Sigmoid colon (tissue), 7 donors: ENCODE results near the gene LMO1. TPM values are rescaled to one million over a fixed set of nuclear protein-coding genes. Genes with fewer than 3 reads are reported as not detected.
A peak's percentile ranks its signal among the peaks of the same experiment; 100 is the strongest.

Source experiments
- DNase-seq: peaks from one replicate; pipeline ENCODE4 v3.0.0-alpha.2; 2019
- H3K27ac ChIP-seq, 4 donors: fragments of 200-600 bp; sonication (generic); one replicate each; pipeline ENCODE4 v1.5.1; 2016 to 2019; ENCODE audit warnings: mild to moderate bottlenecking in 1 of 4
- H3K27me3 ChIP-seq, 3 donors: fragments of 200-600 bp; sonication (generic); one replicate each; pipeline ENCODE4 v1.5.1; 2019; ENCODE audit warnings: mild to moderate bottlenecking in 1 of 3
- H3K36me3 ChIP-seq, 4 donors: fragments of 200-600 bp; sonication (generic); one replicate each; pipeline ENCODE4 v1.5.1; 2016 to 2019
- H3K4me1 ChIP-seq, 4 donors: fragments of 200-600 bp; sonication (generic); one replicate each; pipeline ENCODE4 v1.5.1; 2017 to 2019
- H3K4me3 ChIP-seq, 4 donors: fragments of 200-600 bp; sonication (generic); one replicate each; pipeline ENCODE4 v1.5.1; 2017 to 2019; ENCODE audit warnings: mild to moderate bottlenecking in 2 of 4, moderate library complexity in 1 of 4
- H3K9me3 ChIP-seq, 4 donors: fragments of 200-600 bp in 3 of 4; sonication (generic) in 3 of 4; one replicate each; pipeline versions ENCODE4 v1.5.1 to v1.6.1; 2013 to 2019
- EP300 ChIP-seq, 4 donors: sonication (generic); formaldehyde crosslinking; IDR thresholded peaks; one replicate each; pipeline ENCODE4 v1.6.1; 2017; ENCODE audit warnings: antibody characterized with exemption in 4 of 4
- POLR2A ChIP-seq, 2 donors: fragments of 450-650 bp; IDR thresholded peaks; one replicate each; pipeline ENCODE4 v1.6.1; 2016; ENCODE audit warnings: antibody characterized with exemption in 2 of 2, mild to moderate bottlenecking in 2 of 2, moderate library complexity in 2 of 2
- POLR2AphosphoS5 ChIP-seq, 4 donors: sonication (generic); formaldehyde crosslinking; IDR thresholded peaks; one replicate each; pipeline ENCODE4 v1.6.1; 2017; ENCODE audit warnings: antibody characterized with exemption in 4 of 4
- WGBS, 2 donors: extraction: QIAGEN DNeasy Blood & Tissue Kit; methylation state at CpG; one replicate each; pipeline ENCODE4 v1.1.7; 2013; 5-methylcytosine and 5-hydroxymethylcytosine counted together
- intact Hi-C: fragments of 100-400 bp; cut with DNase I; formaldehyde crosslinking; loops from one replicate; pipeline ENCODE4 v1.15.1; 2023
- polyA plus RNA-seq, 3 donors: library from polyadenylated mRNA; stranded (reverse); fragments of 200-250 nt; gene quantifications; one replicate each; pipeline ENCODE4 v1.2.3, GENCODE V29; 2013
- total RNA-seq, 4 donors: library from RNA; depleted of rRNA; stranded (reverse); fragments of >200 nt; gene quantifications; one replicate each; pipeline ENCODE4 v1.1.0, GENCODE V29; 2016
- TF ChIP-seq, protein P1 (sequence below), 4 experiments: fragments of 450-650 bp in 3 of 4; fragments of 200-600 bp in 1 of 4; IDR thresholded peaks; one replicate each; pipeline ENCODE4 v1.5.1; 2016 to 2019; ENCODE audit warnings: antibody characterized with exemption in 4 of 4, mild to moderate bottlenecking in 3 of 4, moderate library complexity in 2 of 4
- donor health status: healthy with polysubstance abuse.
- donor health status: Bipolar disorder and iron deficiency.
- donor health status: healthy.

LMO1 gene
- total and polyA plus RNA-seq, 7 donors, result 0.04 to 1.8 (median 0.66) TPM; not detected in 4

GRCh38 chr11:8227156-8228152, 36.2 kb downstream of the LMO1 start:
- H3K36me3 ChIP-seq, result no peaks in the 10 kb centered on the region
- TF ChIP-seq POLR2A (IDR thresholded peaks at IDR 0.05) (no peak), EP300 (IDR thresholded peaks at IDR 0.05) (no peak), POLR2AphosphoS5 (IDR thresholded peaks at IDR 0.05) (no peak)
- TF ChIP-seq, protein P1, sequence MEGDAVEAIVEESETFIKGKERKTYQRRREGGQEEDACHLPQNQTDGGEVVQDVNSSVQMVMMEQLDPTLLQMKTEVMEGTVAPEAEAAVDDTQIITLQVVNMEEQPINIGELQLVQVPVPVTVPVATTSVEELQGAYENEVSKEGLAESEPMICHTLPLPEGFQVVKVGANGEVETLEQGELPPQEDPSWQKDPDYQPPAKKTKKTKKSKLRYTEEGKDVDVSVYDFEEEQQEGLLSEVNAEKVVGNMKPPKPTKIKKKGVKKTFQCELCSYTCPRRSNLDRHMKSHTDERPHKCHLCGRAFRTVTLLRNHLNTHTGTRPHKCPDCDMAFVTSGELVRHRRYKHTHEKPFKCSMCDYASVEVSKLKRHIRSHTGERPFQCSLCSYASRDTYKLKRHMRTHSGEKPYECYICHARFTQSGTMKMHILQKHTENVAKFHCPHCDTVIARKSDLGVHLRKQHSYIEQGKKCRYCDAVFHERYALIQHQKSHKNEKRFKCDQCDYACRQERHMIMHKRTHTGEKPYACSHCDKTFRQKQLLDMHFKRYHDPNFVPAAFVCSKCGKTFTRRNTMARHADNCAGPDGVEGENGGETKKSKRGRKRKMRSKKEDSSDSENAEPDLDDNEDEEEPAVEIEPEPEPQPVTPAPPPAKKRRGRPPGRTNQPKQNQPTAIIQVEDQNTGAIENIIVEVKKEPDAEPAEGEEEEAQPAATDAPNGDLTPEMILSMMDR (IDR thresholded peaks at IDR 0.05), result no peak
- no peaks in the 10 kb centered on the region for H3K9me3 ChIP-seq
- intact Hi-C loops, result no loop called here
- H3K4me3 ChIP-seq, result no peak overlapping the region
- peaks cover 0 to 13% (median 3%) of the 10 kb centered on the region in 4 donors for H3K4me1 ChIP-seq
- no peak for DNase-seq
- peaks cover 0 to 5% (median 0%) of the 10 kb centered on the region in 3 donors for H3K27me3 ChIP-seq
- 73 to 88% methylated on average over 4 of the region's 4 CpGs for WGBS, 2 donors
- no peak overlapping the region for H3K27ac ChIP-seq

DNA sequence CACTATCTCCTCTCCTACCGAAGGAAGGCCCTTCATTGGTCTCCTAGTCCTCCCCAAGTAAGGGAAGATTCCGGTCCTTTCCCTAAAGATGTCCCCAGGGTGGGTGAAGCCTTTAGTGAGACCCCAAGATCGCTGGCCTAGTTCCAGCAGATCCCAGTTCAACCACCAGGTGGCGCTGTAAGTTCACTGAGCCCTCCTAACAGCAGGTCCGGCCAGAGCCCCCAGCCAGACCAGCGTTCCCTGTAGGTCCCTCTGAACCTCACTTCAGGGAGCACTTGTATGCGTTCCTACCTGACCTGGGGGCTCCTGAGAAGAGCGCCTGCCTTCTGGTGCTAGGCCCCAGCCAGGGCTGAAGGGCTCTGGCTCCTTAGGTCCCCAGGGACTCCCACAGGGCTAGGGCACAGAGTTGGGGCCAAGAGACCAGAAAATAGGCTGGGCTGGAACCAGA, 38.1 kb downstream of the LMO1 start:
- Histone ChIP-seq H3K4me1 (peaks cover 0 to 13% (median 3%) of the 10 kb centered on the region in 4 donors), H3K4me3 (no peak overlapping the region), H3K9me3 (no peaks in the 10 kb centered on the region), H3K27me3 (no peaks in the 10 kb centered on the region), H3K36me3 (no peaks in the 10 kb centered on the region), H3K27ac (no peak overlapping the region)
- 13% methylated on average over 8 of the region's 8 CpGs for WGBS, 2 donors
- DNase-seq, result peak; percentile 83
- TF ChIP-seq, protein P1 (IDR thresholded peaks at IDR 0.05), result peak; percentile 78 to 96 (median 90)
- TF ChIP-seq POLR2AphosphoS5 (IDR thresholded peaks at IDR 0.05), result peak in 2 of 4 donors; percentile 63 to 66
- TF ChIP-seq POLR2A (IDR thresholded peaks at IDR 0.05), result no peak
- TF ChIP-seq EP300 (IDR thresholded peaks at IDR 0.05), result no peak
- intact Hi-C loops, result loop anchor here (1.0 kb wide), 2 partner anchors 38 to 341 kb away; partner anchors contain the start of gene LMO1

- WGBS, 2 donors, result 58 to 92% methylated on average over 2 of the region's 2 CpGs
- Histone ChIP-seq H3K9me3 (no peaks in the 10 kb centered on the region), H3K36me3 (no peaks in the 10 kb centered on the region), H3K4me3 (no peak overlapping the region), H3K27me3 (no peaks in the 10 kb centered on the region), H3K27ac (no peak overlapping the region), H3K4me1 (peaks cover 0 to 11% (median 3%) of the 10 kb centered on the region in 4 donors)
- intact Hi-C loops, result loop anchor here (1.0 kb wide), 2 partner anchors 39 to 342 kb away; partner anchors contain the start of gene LMO1
- no peak for DNase-seq
- TF ChIP-seq, protein P1 (IDR thresholded peaks at IDR 0.05), result no peak
- TF ChIP-seq EP300 (IDR thresholded peaks at IDR 0.05) (no peak), POLR2AphosphoS5 (IDR thresholded peaks at IDR 0.05) (no peak), POLR2A (IDR thresholded peaks at IDR 0.05) (no peak)
These were observed 39.0 kb downstream of the LMO1 start for GRCh38 chr11:8224711-8225110.

- Histone ChIP-seq H3K27ac (no peak overlapping the region), H3K4me3 (no peak overlapping the region), H3K27me3 (no peaks in the 10 kb centered on the region), H3K4me1 (peaks cover 0 to 5% (median under 1%) of the 10 kb centered on the region in 4 donors), H3K36me3 (no peaks in the 10 kb centered on the region), H3K9me3 (no peaks in the 10 kb centered on the region)
- intact Hi-C loops, result no loop called here
- WGBS, 2 donors, result 24 to 75% methylated on average over 13 of the region's 13 CpGs
- DNase-seq, result no peak
- TF ChIP-seq EP300 (IDR thresholded peaks at IDR 0.05) (no peak), POLR2AphosphoS5 (IDR thresholded peaks at IDR 0.05) (no peak), POLR2A (IDR thresholded peaks at IDR 0.05) (no peak)
- TF ChIP-seq, protein P1 (IDR thresholded peaks at IDR 0.05), result no peak
These were observed 39.5 kb downstream of the LMO1 start for GRCh38 chr11:8224161-8224591.
